RWPE2 (cell line): ENCODE measurements around the gene NAIP.
"Not testable (repeated sequence)": the region's sequence is repeated elsewhere in the genome, so short reads cannot be mapped to it uniquely, and the experiment has no call there.

ENCODE experiments used
- ATAC-seq: fragments of 200-7000 bp; cut with Tn5 transposase; 3 replicates; pipeline ENCODE4 v1.9.1; 2021; ENCODE audit warnings: low read depth
- DNase-seq: peaks from one replicate; pipeline ENCODE4 v3.0.0-alpha.2; 2020; ENCODE audit warnings: low spot score
- H3K27ac ChIP-seq: fragments of 450-650 bp; 2 replicates; pipeline ENCODE4 v1.5.1; 2017; ENCODE audit warnings: mild to moderate bottlenecking; ENCODE audit not compliant: poor library complexity, severe bottlenecking
- H3K27me3 ChIP-seq: fragments of 250-450 bp; sonication (Bioruptor Pico); 2 replicates; pipeline ENCODE4 v1.5.1; 2021; ENCODE audit warnings: mild to moderate bottlenecking, moderate library complexity; ENCODE audit not compliant: insufficient read depth, poor library complexity, severe bottlenecking
- H3K36me3 ChIP-seq: fragments of 250-450 bp; sonication (Bioruptor Pico); 2 replicates; pipeline ENCODE4 v1.5.1; 2020; ENCODE audit warnings: low read depth, mild to moderate bottlenecking, moderate library complexity
- H3K4me1 ChIP-seq: fragments of 250-450 bp; sonication (Bioruptor Pico); 2 replicates; pipeline ENCODE4 v1.5.1; 2021; ENCODE audit warnings: mild to moderate bottlenecking, moderate library complexity; ENCODE audit not compliant: insufficient read depth, poor library complexity, severe bottlenecking
- H3K4me3 ChIP-seq: fragments of 250-450 bp; sonication (Bioruptor Pico); 2 replicates; pipeline ENCODE4 v1.5.1; 2021; ENCODE audit warnings: mild to moderate bottlenecking, moderate library complexity; ENCODE audit not compliant: severe bottlenecking
- H3K9me3 ChIP-seq: fragments of 250-450 bp; sonication (Bioruptor Pico); 2 replicates; pipeline ENCODE4 v1.5.1; 2021; ENCODE audit warnings: mild to moderate bottlenecking, moderate library complexity; ENCODE audit not compliant: severe bottlenecking

The NAIP gene, protein sequence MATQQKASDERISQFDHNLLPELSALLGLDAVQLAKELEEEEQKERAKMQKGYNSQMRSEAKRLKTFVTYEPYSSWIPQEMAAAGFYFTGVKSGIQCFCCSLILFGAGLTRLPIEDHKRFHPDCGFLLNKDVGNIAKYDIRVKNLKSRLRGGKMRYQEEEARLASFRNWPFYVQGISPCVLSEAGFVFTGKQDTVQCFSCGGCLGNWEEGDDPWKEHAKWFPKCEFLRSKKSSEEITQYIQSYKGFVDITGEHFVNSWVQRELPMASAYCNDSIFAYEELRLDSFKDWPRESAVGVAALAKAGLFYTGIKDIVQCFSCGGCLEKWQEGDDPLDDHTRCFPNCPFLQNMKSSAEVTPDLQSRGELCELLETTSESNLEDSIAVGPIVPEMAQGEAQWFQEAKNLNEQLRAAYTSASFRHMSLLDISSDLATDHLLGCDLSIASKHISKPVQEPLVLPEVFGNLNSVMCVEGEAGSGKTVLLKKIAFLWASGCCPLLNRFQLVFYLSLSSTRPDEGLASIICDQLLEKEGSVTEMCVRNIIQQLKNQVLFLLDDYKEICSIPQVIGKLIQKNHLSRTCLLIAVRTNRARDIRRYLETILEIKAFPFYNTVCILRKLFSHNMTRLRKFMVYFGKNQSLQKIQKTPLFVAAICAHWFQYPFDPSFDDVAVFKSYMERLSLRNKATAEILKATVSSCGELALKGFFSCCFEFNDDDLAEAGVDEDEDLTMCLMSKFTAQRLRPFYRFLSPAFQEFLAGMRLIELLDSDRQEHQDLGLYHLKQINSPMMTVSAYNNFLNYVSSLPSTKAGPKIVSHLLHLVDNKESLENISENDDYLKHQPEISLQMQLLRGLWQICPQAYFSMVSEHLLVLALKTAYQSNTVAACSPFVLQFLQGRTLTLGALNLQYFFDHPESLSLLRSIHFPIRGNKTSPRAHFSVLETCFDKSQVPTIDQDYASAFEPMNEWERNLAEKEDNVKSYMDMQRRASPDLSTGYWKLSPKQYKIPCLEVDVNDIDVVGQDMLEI (N-terminal part only)

DNA sequence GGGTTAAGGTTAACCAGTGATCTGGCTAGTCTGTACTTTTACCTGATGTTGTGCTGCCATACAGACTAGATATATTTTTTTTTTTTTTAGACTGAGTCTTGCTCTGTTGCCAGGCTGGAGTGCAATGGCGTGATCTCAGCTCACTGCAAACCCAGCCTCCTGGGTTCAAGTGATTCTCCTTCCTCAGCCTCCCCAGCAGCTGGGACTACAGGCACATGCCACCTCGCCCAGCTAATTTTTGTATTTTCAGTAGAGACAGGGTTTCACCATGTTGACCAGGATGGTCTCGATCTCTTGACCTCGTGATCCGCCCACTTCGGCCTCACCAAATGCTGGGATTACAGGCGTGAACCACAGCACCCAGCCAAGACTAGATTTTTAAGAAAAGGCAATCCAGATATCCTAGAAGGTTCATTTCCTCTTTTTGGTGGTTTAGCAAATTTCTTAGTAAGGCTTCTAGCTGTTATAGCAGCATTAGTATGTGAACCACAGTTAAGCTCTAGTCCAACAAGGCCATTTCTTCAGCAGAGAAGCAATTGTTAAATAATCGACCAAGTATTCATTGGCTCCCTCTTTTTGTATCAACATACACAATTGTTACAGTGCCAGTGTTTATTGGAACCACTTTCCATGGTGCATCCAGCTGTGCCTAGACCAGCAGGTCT, at the start of gene NAIP:
NAIP (minus strand) TSS at position 51 of the 665 bp plus-strand sequence. CDS start 12,424 bp downstream, outside the sequence.
- not testable (repeated sequence) for ATAC-seq, H3K4me1 ChIP-seq, H3K9me3 ChIP-seq, H3K27me3 ChIP-seq, H3K27ac ChIP-seq, H3K36me3 ChIP-seq, H3K4me3 ChIP-seq, DNase-seq

DNA sequence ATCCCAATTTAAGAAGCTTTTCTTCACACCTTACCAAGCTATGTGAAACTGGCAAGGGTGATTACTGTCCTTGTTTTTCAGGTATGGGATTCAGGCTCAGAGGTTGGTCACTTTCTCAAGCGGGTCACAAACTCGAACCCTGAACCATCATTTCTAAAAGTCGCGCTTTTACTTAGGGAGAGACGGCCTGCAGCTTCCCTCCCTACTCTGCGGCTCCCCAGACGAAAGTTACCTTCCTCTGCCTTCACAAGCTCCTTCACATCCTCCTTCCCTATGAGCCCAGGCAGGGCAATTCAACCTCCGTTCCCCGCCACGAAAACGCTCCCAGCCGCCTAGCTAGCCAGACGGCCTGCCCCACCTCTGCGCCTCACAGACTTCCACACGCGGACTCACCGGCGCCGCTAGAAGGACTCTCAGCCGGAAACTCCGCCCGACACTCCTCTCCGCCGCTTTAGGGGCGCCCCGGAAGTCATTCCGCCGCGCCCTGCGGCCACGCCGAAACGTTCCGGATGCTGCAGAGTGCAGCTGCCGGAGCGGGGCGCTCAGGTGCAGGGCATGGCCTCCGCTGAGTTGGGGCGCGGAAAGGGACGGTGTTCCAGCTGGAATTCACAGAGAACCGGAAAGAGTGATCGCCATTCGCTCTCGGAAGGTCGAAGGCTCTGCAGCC, 42.3 kb upstream of the NAIP start, which contains the start of gene GTF2H2:
GTF2H2 (minus strand) TSS at position 415 of the 667 bp plus-strand sequence. CDS start 4,913 bp downstream, outside the sequence.
- not testable (repeated sequence) for H3K9me3 ChIP-seq, H3K36me3 ChIP-seq, H3K4me1 ChIP-seq, H3K27ac ChIP-seq, H3K4me3 ChIP-seq, DNase-seq, H3K27me3 ChIP-seq
- peak; percentile 99 for ATAC-seq

DNA sequence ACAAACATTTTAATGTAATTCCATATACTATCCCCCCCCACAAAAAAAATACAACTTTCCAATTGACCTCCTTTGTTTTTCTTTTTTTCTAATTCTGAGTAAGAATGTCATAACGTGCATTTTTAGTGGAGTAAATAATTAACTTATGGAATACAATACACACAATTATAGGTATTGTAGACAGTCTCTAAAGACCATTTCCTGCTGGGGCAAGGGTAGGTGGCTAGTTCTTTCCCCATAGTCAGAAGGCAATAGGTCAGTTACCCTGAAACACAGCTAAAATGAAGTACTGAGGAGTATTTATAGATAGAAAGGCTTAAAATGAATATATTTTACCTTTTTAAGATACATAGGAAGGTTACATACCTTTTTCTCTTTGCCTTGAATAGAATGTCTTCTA, 36.2 kb upstream of the NAIP start:
- H3K4me3 ChIP-seq, ATAC-seq, H3K4me1 ChIP-seq, H3K9me3 ChIP-seq, DNase-seq, H3K27ac ChIP-seq, H3K36me3 ChIP-seq, H3K27me3 ChIP-seq: not testable (repeated sequence)

DNA sequence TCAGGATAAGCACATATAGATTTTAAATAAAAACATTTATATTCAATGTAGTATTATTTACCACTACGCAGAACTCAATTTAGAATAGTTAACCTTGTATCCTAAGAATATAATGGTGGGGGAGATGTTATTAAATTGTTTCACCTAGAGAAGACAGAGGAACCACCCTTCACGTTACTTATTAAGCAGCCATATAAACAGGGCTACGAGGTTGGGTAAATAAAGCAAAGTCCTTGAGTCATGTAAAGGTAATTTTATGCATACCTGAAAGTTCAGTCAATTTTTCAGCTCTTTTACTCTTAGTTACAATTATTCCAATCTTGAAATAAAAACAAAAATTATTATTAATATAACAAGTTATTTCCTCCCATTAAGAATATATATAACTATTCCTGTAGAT, 34.3 kb upstream of the NAIP start:
- not testable (repeated sequence) for H3K9me3 ChIP-seq, ATAC-seq, H3K27ac ChIP-seq, DNase-seq, H3K36me3 ChIP-seq, H3K4me1 ChIP-seq, H3K27me3 ChIP-seq, H3K4me3 ChIP-seq

DNA sequence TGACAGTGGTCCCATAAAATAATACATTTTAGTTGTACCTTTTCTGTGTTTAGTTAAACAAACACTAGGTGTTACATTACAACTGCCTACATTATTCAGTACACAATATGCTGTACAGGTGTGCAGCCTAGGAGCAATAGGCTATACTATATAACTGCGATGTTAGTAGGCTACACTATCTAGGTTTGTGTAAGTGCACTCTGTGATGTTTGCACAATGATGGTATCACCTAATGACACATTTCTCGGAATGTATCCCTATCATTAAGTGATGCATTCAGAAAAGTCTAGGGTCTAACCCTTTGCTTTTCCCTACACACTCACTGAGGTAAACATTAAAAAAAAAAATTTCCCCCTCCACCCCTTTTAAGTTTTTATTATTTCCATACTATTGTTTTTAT, 19.7 kb upstream of the NAIP start:
- not testable (repeated sequence) for H3K4me3 ChIP-seq

DNA sequence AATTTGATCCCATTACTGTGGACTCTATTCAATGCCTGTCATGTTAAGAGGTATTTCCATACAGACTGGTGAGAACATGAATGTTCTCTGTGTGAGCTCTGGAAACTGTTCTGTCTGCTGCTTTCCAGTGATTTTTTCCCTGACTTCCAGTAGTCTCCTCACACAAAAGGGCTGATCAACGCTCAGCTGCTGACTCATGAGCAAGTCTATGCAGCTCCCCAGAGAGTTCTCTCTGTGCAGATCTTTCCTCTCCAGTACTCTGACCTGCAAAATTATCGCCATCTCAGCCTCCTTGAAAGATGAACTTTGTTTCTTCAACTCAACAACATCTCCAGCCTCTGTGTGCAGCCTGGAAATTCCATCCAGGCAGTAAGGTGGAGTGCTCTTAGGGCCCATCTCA, 19.0 kb upstream of the NAIP start:
- H3K4me1 ChIP-seq, H3K27me3 ChIP-seq, H3K4me3 ChIP-seq, H3K36me3 ChIP-seq, H3K9me3 ChIP-seq, DNase-seq, H3K27ac ChIP-seq: not testable (repeated sequence)
- peak; percentile 97 for ATAC-seq

More for the DNA sequence above, 19.7 kb upstream of the NAIP start:
- DNase-seq, H3K36me3 ChIP-seq, H3K27ac ChIP-seq, H3K4me1 ChIP-seq, H3K27me3 ChIP-seq, H3K9me3 ChIP-seq: not testable (repeated sequence)
- ATAC-seq = peak; percentile 71

DNA sequence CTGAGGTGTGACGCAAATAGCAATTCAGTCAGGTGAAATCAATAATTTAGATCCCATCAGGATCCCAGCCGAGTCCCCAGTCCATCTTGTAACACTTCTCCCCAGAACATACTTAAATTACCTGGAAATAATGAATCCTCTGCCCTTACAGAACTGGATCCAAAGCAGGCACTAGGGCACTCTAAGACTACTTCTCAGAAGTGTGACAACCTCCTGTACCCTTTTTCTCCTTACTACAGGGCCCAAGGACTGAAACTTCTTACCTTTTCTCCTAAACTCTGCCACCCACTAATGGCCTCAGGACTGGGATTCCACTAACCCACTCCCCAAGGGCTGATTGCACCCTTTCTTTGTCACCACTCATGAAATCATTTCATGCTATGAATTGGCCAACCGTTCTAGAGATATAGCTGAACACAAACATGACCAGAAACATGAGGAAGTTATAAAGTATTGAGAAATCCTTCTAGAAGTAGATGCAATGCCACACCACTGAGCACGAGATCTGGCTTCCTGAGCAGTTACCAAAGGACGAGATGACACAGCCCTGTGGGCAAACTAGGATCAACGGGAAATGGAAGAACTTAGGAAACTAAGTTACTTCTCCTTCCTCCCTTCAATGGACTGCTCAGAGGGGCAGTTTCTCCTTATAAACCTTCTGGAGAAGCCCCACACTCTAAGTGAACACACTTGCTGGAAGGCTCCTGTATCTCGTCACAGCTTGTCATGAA, 6.1 kb upstream of the NAIP start:
- not testable (repeated sequence) for H3K9me3 ChIP-seq, H3K36me3 ChIP-seq, ATAC-seq, H3K4me3 ChIP-seq, H3K4me1 ChIP-seq, H3K27me3 ChIP-seq, H3K27ac ChIP-seq, DNase-seq

DNA sequence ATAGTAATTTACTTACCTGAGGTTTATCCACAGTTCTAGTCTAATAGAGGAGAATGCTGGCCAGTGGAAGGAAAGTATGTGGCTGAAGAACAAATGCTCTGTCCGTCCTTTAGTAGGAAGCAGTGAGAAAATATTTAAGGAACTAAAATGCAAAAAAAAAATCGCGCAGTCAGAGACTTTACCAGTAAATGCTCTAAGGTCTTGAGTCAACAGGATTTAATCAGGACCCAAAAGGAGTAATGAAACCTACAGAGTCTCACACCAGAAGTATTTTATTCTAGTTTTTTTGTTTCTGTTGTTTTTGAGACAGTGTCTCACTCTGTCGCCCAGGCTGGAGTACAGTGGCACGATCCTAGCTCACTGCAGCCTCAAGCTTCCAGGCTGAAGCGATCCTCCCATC, 4.5 kb downstream of the NAIP start:
- not testable (repeated sequence) for ATAC-seq, H3K36me3 ChIP-seq, H3K27me3 ChIP-seq, DNase-seq, H3K4me1 ChIP-seq, H3K4me3 ChIP-seq, H3K27ac ChIP-seq, H3K9me3 ChIP-seq

DNA sequence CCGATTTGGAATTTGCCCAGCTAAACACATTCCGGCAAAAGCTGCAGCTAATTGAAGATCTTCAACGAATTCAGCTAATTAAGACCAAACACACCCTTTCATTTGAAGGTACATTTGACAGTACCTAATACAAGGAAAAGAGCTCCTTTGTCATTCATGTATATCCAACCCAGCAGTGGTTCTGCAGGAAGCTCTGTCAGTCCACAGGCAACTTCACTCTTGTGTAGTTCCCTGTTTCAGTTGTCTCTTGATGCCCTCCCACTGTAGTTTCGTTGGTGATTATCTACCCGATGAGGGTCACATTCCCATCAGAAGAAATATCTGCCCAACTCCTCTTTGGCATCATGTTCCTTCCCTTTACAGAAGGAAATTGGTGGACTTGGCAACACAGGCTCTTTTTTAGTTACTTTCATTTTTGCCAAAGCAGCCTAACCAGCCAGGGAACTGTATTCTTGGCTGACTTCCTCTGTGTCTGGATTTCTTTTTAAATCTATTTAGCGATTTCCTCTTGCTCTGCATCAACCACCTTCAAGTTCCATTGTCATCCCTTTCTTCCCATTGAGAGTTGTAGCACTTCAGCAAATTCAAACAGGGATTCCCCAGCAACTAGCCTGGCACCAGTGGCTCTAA, 6.6 kb downstream of the NAIP start:
- H3K9me3 ChIP-seq, DNase-seq, H3K27ac ChIP-seq, H3K27me3 ChIP-seq, H3K4me3 ChIP-seq, H3K36me3 ChIP-seq, H3K4me1 ChIP-seq: not testable (repeated sequence)
- ATAC-seq = 0 out of 3 replicates have a peak, but pooled peaks have one; percentile 25
